ENCODE measurements around the gene RIN3.
A peak's percentile ranks its signal among the peaks of the same experiment; 100 is the strongest.

RIN3 gene

DNA sequence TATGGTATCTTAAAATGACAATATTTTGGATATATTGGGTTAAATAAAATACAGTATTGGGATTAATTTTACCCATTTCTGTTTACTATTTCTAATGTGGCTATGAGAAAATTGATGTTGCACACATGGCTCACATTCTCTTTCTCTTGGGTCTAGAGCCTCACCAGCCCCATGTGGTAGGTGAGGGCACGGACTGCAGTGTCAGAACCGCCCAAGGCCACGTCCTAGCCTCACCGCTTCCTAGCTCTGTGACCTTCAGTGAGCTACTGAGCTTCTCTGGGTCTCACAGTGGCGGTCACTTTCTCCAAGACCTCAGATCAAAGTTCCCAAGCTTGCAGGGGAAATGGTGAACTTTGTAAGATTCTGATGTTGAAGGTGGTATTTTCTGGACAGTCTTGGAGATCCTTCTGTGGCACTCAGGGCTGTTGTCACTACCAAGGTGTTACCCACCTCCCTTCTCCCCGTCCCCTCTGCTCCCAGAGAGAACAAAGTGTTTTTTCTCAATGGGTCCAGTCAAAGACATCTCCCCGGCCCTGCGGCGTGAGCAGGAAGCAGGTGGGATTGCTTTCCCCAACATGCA is 87.6 kb downstream of the RIN3 start:
- no peak for DNase-seq (ENCODE audit: low spot score)

DNA sequence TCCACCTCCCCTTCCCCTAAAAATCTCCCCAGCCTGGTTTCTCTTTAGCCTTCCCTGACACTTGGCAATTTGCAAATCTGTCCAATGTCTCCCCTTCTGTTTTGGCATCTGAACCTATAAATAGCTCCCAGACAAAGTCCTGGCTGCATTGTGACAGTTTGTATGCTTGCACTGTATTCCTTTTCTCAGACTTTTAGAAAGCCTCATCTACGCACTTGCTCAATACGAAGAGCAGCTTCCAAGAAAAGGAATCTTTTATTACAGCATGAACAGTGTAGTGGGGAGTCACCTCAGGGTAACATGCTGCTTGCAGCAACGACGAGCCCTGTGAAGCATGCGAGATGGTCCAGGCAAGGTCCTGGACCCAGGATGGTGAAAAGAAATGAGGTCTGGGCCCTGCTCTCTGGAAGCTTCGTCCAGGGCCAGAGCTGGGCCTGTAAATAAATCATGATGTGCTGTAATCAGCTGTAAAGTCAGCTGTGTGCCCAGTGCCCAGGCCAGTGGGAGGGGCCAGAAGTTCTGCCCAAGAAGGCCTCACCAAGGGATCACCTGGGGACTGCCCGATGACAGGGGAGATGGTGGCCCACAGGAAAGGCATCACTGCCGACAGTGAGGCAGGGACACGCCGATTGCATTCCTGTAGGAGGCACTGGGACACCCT is 88.3 kb downstream of the RIN3 start:
- no peak for DNase-seq (ENCODE audit: low spot score)

DNA sequence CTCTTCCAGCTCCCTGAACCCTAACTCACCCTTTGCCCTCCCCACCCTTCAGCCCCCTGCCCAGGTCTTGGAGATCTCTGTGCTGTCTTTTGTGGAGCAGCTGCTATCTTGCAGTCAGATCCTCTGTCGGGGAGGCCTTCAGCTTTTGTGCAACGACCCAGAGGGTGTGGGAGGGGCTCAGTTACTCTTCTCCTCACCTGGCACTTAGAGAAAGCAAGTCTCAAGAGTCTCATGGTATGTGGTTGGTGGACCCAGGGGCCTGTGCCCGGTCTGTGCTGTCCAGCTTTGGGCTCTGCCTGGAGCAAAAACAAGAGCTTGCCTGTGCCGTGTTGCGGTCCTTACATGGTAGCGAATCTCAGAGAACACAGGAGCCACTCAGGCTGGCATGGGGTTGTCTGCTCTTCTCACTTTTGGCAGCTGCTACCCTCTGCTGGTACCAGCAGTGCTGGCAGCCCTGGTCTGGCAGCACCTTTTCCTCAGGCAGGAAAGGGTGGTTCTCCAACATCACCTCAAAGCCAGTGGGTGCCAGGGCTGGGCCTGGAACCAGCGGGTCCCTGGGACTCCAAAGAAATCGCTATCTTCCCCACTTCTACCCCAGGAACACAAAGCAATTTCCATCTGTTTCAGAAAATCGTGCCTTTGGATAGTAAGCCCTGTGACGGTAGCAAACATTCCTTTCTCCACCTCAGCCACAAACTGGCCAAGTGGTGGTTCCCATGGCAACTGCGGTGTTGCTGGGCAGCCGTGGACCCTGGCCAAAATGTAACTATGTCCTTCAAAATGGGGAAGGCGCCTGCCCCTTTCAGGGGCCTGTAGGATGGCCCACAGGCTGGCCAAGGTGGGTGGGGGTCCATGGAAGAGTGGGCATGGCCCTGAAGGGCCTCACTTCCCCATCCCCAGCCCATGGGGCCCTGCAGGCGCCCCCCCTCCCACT is 90.0 kb downstream of the RIN3 start:
- no peak for DNase-seq (ENCODE audit: low spot score)

DNA sequence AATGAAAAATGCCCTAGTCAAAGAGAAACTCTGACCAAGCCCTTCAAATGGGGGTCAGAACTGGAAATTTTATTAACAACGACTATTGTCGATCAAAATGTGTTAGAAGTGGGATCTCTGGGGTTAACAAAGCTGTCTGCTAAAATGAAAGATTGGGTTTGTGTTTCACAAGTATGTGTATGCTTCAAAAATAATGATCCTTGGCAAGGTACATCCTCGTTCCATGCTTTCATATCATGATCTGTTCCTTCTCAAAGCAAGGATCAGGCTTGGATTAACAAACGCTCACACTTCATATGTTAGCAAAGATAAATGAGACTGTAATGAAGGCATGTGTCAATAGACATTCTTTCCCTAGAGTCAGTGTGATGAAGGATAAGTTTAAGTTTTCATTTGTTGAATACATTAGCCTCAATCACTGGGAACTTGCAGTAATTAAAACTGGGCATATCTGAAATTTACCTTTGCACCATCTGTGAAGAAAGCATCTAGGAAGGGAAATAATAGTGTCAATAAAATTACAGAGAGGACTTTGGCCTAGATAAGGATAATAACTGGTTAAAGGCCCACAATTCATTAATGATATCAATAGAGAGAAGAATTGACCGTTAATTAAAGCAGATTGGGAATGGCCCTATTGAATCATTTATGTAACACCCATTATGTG is 91.8 kb downstream of the RIN3 start:
- DNase-seq (ENCODE audit: low spot score), result no peak

DNA sequence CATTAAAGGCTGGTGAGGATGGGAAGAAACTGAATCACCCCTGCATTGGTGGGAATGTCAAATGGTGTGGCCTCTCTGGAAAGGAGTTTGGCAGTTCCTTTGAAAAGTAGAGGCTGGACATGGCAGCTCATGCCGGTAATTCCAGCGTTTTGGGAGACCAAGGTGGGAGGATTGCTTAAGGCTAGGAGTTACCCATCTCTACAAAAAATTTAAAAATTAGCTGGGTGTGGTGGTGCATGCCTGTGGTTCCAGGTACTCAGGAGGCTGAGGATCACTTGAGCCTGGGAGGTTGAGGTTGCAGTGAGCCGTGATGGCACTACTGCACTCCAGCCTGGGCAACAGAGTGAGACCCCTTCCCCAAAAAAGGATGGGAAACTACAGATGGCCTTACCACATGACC is 93.7 kb downstream of the RIN3 start:
- DNase-seq (ENCODE audit: low spot score), result no peak

DNA sequence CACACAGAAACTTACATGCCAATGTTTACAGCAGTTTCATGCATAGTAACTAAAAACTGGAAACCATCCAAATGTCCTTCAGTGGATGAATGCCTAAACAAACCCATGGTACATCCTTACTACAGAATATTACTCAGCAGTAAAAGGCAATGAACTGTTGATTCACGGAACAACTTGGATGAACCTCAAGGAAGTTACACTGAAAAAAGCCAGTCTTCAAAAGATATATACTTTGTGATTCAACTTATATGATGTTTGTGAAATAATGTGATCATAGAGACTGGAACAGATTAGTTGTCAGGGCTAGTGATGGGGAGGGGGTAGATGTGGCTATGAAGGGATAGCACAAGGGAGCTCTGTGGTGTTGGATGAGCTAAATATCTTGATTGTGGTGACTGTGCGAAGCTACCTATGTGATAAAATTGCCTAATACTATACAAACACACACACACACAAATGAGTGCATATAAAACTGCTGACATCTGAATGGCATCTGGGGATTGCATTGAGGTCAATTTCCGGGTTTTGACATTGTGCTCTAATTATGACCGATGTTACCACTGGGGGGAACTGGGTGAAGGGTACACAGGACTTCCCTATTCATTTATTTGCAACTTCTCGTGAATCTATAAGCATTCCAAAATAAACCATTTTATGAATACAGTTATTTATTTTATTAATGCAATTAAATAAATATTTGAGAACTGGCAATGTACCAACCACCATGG is 94.3 kb downstream of the RIN3 start:
- peak; percentile 58 for DNase-seq (ENCODE audit: low spot score)

DNA sequence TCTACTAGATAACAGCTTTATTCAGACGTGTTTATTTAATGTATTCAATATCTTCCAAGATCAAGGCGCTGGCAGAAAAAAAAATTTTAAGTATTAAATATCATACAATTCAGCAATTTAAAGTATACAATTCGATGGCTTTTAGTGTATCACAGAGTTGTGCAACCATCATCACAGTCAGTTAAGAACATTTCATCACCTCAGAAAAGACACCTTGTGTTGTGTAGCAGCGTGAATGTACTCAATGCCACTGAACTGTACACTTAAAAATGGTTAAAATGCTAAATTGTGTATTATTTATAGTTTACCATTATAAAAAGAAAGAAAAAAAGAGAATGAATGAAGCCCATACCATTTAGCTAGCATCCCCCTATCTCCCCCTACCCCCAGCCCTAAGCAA is 96.4 kb downstream of the RIN3 start:
- DNase-seq (ENCODE audit: low spot score), result no peak

DNA sequence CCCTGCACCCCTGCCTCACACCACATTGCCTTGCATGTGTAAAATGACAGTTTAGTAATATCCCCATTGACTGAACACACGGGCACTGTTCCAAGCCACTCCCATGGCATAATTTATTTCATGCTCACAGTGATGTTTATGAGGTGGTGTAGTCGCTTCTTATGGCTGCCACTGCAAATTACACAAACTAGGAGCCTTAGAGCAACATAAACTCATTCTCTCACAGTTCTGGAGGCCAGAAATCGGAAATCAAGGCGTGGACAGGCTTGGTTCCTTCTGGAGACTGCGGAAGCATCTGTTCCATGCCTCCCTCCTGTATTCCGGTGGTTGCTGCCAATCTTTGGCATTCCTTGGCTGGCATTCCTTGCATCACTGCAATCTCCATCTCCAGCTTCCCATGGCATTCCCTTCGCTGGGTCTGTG is 97.3 kb downstream of the RIN3 start:
- DNase-seq (ENCODE audit: low spot score), result no peak

DNA sequence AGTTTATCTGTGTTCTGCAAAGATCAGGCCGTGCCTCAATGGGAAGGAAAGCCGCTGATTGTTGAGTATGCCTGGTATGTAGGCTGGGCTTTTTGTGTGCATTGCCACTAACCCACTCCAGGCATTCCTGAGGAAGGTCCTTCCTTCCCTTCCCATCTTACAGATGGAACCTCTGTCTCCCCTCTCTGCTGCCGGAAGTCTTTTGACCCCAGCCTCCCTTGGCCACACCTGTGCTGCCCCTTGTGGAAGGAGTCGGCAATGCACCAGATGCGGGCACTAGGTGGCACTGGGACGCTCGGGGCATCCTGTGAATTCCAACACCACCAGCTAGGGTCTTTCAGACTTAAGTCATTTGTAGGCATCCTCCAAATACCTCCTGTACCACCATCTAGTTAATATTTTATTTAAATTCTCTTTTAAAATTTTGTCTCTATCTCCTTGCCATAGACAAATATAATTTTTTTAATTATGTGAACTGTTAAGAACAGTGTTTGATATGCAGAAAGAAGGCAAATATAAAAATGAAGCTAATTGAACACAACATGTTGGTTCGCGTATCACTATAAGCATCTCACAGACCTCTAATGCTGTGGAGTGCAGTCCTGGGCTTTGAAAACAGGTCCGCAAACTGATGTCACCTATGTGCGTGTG is 99.6 kb downstream of the RIN3 start:
- DNase-seq (ENCODE audit: low spot score), result peak; percentile 18

DNA sequence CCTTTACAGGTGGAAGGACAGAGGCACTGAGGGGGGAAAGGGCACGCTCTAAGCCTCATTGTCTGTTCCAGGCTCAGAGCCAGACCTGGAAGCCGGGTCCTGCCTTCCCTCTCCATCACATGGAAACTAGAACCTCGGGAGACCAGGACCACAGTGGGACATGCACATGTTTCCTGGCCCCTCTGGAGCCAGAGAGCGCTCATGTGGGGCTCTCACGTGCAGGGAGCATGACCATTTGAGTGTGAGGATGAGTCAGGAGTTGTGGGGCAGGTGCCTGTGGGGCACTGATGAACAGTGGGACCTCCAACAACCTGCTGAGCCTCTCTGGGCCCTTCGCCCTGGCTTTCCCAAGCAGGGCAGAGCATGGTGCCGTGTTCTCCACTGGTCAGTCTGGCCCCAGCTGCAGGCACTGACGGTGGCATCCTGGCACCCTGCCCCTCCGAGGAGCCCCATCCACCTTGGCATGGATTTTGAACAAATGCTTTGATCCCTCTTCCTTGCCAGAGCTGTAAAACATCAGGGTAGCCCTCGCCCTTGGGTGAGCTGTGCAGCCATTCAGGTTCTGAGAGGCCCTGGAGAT is 100.2 kb downstream of the RIN3 start:
- DNase-seq (ENCODE audit: low spot score), result no peak

DNA sequence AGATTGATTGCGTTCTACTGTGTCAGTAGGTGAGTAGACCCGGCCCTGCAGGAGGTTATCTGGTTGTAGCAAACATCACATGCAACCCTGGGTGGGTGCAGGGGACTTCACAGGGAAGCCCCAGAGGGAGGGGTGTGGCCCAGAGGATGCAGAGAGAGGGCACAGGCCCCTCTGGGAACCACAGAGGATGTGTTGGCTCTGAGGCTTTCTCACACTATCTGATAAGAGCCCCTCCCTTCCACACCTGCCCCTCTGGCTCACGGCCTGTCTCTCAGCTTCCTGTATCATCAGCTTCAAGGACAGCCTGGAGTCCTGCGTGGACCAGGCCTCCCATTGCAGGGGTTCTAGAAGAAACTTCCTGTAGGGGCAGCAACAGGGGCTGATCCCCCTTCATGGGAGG is 101.9 kb downstream of the RIN3 start:
- peak; percentile 26 for DNase-seq (ENCODE audit: low spot score)

DNA sequence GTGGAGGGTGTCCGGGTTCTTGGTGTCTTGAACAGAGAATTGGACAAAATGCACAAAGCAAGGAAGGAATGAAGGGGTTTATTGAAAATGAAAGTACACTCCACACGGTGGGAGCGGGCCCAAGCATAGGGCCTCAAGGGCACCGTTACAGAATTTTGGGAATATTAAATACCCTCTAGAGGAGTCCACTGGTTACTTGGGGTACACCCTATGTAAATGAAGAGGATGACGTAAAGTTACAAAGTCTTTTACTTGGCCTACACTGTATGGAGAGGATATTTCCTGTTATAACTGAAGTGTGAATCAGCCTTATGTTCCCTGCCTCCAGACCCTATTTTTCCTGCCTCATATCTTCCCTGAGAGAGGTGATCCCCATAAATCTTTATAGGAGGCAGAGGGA is 102.6 kb downstream of the RIN3 start:
- DNase-seq (ENCODE audit: low spot score), result no peak

DNA sequence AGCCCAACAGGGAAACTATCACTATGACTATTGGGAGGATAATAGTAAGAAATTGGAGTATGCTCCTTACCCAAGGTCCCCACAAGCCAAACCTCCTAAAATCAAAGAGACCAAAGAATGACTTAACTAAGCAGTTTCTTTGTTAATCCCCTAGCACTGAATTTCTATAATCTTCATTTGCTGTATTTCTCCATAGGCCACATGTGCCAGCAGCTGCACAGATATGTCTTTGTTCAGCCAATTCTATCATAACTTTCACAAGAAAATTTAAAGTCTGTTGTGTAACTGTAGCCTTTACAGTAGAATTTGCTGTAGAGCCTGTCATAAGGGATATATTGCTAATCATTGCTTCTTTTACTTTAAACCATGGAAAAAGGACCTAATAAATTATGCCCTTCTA is 104.0 kb downstream of the RIN3 start:
- no peak for DNase-seq (ENCODE audit: low spot score)

DNA sequence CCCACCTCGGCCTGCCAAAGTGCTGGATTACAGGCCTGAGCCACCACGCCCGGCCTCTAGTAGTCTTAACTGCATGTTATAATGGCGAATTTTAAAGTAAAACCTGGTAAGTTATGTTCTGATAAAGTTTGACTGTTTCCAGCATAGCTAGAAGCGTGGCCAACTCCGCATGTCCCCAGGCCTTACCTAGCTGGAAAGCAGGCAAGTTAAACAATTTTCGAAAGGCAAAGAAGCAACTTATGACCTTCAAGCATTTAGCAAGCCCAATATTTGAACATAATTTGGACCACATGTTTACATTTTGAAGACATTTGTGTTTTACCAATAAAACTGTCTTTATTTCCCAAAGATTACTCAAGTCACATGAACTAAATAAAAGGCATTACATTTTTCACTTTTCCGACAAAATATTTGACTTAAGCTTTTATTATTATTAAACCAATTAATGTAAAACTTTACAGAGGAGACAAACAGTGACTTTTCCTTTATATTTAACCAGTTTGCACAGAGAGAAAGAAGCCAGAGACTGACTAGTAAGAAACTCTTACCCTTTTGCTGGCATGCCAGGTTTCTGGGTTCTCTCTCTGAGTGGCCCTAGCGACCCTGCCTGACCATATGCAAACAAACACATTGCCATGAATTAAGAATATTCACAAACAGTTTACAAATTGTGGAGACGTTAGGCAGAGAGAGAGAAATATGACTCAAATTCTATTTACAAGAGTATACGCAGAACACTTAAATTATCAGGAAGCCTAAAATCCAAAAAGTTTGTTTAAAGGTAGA is 106.3 kb downstream of the RIN3 start:
- DNase-seq (ENCODE audit: low spot score), result no peak

DNA sequence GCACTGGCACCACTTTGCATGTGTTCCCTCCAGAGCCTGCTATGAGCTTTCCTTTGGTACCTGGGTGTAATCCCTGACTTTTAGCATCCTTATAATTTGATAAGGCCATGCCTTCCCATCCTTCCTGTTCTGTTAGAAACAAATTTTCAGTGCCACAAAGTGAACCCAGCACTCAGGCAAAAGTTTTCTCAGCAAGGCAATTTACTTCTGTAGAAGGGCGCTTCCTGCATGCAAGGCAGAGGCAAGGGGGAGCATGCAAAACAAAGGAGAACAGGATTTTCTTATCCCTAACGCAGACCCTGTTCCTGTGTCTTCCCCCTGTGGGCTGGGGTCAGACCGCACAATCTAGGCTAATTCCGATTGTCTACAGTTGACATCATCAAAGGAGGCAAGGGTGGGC is 108.7 kb downstream of the RIN3 start:
- no peak for DNase-seq (ENCODE audit: low spot score)

DNA sequence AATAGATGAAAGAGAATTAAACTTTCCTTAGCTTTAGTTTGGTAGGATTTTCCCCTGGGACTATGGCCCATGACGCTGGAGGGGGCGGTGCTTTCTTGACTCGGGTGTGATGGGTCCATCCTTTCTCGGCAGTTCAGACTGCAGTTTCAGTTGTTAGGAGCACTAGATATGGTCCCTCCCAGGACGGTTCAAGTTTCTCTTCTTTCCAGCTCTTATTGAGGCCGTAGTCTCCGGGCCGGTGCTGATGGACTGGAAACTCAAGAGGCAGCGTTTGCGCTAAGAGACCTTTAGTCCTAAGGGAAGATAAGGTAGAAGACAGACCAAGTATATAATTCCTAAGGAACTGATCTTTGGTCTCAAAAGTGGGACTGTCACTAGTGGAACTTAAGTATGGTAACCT is 111.2 kb downstream of the RIN3 start:
- no peak for DNase-seq (ENCODE audit: low spot score)

DNA sequence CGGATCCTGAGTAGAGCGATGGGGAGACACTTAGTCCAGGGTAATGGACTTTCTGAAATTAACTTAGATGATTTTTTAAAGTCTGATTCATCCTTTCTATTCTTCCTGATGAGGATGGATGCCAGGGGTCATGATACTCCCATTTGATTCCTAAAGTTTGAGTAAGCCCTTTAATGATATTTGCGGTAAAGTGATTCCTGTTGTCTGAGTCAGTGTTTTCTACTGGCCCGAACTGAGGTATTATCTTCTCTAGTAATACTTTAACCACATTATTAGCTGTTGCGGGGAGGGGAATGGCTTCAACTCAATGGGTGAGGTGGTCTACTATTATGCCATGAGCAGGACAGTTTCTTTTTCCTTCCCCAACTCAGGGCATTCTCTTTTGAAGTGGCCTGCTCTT is 111.6 kb downstream of the RIN3 start:
- DNase-seq (ENCODE audit: low spot score), result peak; percentile 74

DNA sequence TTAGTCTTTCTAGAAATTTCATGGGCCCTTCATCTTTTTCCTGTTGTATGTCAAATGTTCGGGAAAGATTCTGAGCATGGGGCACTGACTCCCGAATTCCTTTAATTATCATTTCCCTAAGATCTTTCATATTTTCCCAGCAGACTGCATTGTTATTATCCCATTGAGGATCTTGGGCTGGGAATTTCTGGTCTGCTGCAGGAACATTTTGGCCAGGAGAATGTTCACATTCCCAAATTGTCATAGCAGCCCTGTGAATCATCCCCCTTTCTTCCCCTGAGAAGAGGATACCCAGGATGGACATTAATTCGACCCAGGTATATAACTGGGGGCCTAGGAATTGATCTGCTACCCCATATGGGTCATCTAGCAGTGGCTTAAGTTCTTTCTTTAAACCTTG is 112.5 kb downstream of the RIN3 start:
- no peak for DNase-seq (ENCODE audit: low spot score)

DNA sequence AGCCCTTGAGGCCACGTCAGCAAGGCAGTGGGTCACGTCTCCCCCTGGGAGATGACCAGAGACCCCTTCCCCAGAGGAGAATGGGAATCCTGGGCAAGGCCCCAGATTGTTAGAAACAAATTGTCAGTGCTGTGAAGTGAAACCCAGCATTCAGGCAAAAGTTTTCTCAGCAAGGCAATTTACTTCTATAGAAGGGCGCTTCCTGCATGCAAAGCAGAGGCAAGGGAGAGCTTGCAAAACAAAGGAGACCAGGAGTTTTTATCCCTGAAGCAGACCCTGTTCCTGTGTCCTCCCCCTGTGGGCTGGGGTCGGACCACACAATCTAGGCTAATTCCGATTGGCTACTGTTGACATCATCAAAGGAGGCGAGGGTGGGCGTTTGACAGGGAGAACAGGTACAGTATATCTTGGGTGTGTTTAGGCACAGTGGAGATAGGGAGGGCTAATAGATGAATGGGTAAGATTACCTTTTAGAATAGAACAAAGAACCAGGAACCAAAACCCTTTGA is 114.2 kb downstream of the RIN3 start:
- DNase-seq (ENCODE audit: low spot score), result no peak

DNA sequence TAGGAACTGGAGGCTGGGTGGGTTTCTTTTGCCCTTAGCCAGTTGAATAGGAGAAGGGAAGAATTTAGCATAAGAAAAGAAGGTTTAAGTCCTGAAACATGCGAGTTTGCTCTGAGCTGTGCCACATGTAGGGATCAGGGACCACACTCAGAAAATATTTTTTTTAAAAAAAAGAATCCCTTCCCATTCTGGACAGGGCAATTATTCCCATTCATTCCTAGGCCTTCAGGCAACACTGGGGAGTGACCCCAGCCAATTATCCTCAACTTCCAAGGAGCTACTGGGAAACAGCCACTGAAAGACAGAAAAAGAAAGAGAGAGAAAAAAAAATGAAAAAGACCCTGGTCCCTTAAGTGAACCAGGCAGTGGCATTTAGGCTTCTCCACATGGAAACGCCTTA is 115.1 kb downstream of the RIN3 start:
- DNase-seq (ENCODE audit: low spot score), result no peak
